ENCODE results near the gene STARD3. TPM values are rescaled to one million over a fixed set of nuclear protein-coding genes. Genes with fewer than 3 reads are reported as not detected.

The STARD3 gene
- total RNA-seq, 4 donors from 2014 or later: 44.5 to 73.6 (median 53.0) TPM

DNA sequence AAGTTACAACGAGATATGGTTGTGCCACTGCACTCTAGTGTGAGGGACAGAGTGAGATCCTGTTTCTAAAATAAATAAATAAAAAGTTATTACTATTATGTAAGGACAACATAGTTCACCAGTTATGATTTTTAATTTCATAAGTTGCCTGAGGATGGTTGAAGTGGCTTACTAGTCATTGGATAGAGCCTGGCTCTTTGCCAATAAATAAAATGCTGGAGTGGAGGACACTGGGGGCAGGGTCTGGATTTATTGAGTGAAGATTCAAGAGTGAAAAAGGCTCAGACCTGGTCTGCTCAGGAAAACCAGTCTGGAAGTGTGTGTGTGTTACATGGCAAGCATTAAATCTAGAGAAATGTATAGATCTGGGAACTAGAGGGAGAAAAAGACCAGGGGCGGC lies 2.1 kb downstream of the STARD3 start:
- Histone ChIP-seq H3K27me3 (no peaks in the 10 kb centered on the region), H3K27ac (no peak overlapping the region), H3K9me3 (no peaks in the 10 kb centered on the region), H3K4me1 (peaks cover 16 to 52% of the 10 kb centered on the region in 2 donors), H3K4me3 (replicated peaks in 1 of 3) (no peak overlapping the region), H3K36me3 (no peaks in the 10 kb centered on the region)
- TF ChIP-seq POLR2A (IDR thresholded peaks at IDR 0.05): no peak
- TF ChIP-seq, protein P1, sequence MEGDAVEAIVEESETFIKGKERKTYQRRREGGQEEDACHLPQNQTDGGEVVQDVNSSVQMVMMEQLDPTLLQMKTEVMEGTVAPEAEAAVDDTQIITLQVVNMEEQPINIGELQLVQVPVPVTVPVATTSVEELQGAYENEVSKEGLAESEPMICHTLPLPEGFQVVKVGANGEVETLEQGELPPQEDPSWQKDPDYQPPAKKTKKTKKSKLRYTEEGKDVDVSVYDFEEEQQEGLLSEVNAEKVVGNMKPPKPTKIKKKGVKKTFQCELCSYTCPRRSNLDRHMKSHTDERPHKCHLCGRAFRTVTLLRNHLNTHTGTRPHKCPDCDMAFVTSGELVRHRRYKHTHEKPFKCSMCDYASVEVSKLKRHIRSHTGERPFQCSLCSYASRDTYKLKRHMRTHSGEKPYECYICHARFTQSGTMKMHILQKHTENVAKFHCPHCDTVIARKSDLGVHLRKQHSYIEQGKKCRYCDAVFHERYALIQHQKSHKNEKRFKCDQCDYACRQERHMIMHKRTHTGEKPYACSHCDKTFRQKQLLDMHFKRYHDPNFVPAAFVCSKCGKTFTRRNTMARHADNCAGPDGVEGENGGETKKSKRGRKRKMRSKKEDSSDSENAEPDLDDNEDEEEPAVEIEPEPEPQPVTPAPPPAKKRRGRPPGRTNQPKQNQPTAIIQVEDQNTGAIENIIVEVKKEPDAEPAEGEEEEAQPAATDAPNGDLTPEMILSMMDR (IDR thresholded peaks at IDR 0.05): no peak
- DNase-seq: no peak
- intact Hi-C loops (cut with DNase I): no loop called here
- WGBS, 2 donors: 83 to 85% methylated on average over 2 of the region's 2 CpGs

DNA sequence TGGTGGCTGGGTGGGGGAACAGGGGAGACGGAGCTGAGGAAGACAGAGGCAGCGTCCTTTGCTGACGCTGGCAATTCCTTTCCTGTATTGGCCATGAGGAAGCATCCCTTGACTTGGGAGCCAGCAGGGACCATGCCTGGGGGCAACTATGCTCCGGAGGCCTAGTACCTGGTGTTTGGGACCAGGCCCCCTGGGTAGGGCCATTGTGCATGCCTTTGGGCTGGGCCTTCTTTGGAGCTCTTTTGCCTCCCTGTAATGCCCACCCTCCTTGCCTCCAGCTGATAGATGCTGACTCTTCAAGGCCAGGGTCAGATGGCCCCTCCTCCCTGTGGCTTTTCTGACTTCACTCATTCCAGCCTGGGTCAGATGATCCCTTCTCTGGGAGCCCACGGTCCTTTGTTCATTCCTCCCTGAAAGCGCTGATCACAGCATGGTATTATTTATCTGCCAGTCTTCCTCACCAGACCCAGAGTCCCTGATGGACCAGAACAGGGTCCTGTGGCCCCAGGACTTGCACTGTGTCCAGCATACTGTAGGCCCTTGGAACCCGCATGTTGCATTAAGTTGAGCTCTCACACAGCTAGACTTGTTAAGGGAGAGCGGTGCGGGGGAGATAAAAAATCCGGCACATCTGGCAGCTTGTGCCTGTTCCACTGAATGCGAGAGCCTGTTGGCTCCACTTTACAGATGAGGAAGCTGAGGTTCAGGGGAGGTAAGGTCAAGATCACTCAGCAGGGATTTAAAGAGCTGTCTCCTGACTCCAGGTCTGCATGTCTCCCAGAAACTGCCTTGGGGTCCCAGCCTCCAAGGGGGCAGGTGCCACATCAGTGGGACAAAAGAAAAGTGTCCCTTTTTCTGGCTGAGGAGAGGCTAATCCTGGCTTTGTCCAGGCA lies 2.9 kb downstream of the STARD3 start:
- Histone ChIP-seq H3K36me3 (no peaks in the 10 kb centered on the region), H3K4me3 (replicated peaks in 1 of 3) (no peak overlapping the region), H3K4me1 (peaks cover 19 to 54% of the 10 kb centered on the region in 2 donors), H3K9me3 (no peaks in the 10 kb centered on the region), H3K27ac (peak overlapping the region in 1 of 3 donors; percentile 2), H3K27me3 (no peaks in the 10 kb centered on the region)
- DNase-seq: no peak
- no peak for TF ChIP-seq POLR2A (IDR thresholded peaks at IDR 0.05)
- TF ChIP-seq, protein P1 (IDR thresholded peaks at IDR 0.05): no peak
- 86 to 89% methylated on average over 10 to 11 of the region's 11 CpGs for WGBS, 2 donors
- intact Hi-C loops (cut with DNase I): no loop called here

DNA sequence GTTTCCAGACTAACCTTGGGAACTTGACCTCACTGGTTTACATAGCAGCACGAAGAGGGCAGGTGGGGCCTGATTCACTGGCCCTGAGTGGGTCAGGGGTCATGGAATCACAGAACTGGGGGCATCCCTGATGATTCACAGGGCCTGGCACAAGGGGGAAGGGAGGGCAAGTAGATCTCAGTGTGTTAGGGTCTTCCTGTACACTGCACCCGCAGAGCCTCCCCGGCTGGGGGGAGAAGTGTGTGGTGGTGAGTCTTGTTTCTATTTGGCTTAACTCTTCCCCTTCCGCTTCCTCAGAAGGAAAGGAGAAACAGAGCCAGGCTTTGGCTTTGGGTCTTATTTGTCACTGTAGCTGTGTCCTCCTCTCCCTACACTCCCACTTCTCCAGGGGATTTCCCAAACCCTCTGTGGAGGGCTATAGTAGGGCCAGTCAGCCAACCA lies 3.7 kb downstream of the STARD3 start:
- H3K4me3 ChIP-seq (replicated peaks in 1 of 3): no peak overlapping the region
- H3K27ac ChIP-seq: no peak overlapping the region
- no peaks in the 10 kb centered on the region for H3K27me3 ChIP-seq

DNA sequence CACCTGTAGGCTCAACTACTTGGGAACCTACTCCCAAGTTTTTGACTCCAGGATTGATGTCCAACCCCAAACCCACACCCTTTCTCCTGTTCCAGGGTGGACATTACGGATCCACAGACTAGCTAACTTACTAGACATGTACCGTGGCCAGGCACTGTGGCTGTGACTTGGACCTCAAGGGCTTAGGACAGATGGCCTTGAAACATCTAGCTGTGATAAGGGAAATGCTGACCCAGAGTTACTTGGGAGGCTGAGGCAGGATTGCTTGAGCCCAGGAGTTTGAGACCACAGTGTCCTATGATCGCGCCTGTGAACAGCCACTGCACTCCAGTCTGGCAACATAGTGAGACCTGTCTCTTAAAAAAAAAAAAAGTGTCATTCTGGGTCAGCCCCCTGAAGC lies 4.2 kb downstream of the STARD3 start:
- WGBS, 2 donors: 96 to 99% methylated on average over 4 of the region's 4 CpGs
- H3K4me1 ChIP-seq: peaks cover 19 to 51% of the 10 kb centered on the region in 2 donors
- H3K4me3 ChIP-seq (replicated peaks in 1 of 3): no peak overlapping the region
- no peaks in the 10 kb centered on the region for H3K27me3 ChIP-seq
- no peak for TF ChIP-seq POLR2A (IDR thresholded peaks at IDR 0.05)
- TF ChIP-seq, protein P1 (IDR thresholded peaks at IDR 0.05): no peak
- H3K9me3 ChIP-seq: no peaks in the 10 kb centered on the region
- no peaks in the 10 kb centered on the region for H3K36me3 ChIP-seq
- DNase-seq: no peak
- no peak overlapping the region for H3K27ac ChIP-seq
- intact Hi-C loops (cut with DNase I): no loop called here

More for the DNA sequence above, 3.7 kb downstream of the STARD3 start:
- intact Hi-C loops (cut with DNase I): no loop called here
- WGBS, 2 donors: 37 to 49% methylated on average over 3 of the region's 4 CpGs
- DNase-seq: no peak
- TF ChIP-seq, protein P1 (IDR thresholded peaks at IDR 0.05): no peak
- no peak for TF ChIP-seq POLR2A (IDR thresholded peaks at IDR 0.05)
- H3K36me3 ChIP-seq: no peaks in the 10 kb centered on the region
- H3K9me3 ChIP-seq: no peaks in the 10 kb centered on the region
- H3K4me1 ChIP-seq: peaks cover 19 to 54% of the 10 kb centered on the region in 2 donors

DNA sequence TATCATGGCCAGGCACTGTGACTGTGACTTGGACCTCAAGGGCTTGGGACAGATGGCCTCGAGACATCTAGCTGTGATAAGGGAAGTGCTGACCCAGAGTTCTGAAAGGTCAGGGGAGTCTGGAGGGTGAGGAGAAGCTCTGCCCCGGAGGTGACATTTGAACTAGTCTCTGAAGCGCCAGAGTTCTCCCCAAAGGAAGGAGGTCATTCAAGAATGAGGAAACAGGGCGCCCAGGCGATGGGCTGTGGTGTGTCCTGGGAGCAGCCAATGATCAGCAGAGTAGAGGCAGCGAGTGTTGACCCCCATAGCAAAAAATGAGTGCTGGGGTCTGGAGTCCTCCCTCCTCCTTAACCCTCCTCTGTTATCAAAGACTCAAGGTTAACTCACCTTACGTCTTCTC lies 4.9 kb downstream of the STARD3 start:
- Histone ChIP-seq H3K27ac (no peak overlapping the region), H3K4me3 (replicated peaks in 1 of 3) (no peak overlapping the region), H3K36me3 (no peaks in the 10 kb centered on the region), H3K4me1 (peaks cover 19 to 44% of the 10 kb centered on the region in 2 donors), H3K27me3 (no peaks in the 10 kb centered on the region), H3K9me3 (no peaks in the 10 kb centered on the region)
- WGBS, 2 donors: 79 to 80% methylated on average over 7 of the region's 7 CpGs
- no peak for DNase-seq
- TF ChIP-seq, protein P1 (IDR thresholded peaks at IDR 0.05): no peak
- TF ChIP-seq POLR2A (IDR thresholded peaks at IDR 0.05): no peak
- intact Hi-C loops (cut with DNase I): no loop called here
